GM21515 (cell line): ENCODE measurements around the gene AJAP1.

Experiments used
- ATAC-seq: cut with Tn5 transposase; IDR thresholded peaks from one replicate; pipeline ENCODE4 v1.9.1; 2021; ENCODE audit not compliant: unreplicated experiment

AJAP1 gene

DNA sequence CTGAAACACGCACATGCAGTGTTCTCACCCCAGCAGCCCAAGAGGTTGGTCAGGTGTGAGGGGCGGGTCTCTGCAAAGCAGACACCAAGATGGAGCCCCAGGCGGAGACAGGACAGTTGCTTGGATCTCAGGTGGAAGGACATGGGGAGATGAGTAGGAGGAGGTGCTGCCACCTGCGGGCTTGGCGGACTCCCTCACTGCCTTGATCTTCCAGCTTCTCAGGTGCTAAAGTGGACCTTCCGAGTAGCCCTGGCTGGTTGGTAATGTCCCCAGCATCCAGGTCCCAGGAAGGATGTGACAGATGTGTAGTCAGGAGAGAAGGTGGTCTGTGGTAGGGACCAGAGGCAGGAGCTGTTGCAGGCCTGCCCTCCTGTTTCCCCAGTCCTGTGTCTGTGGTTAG is 114.1 kb downstream of the AJAP1 start:
- no peak for ATAC-seq

DNA sequence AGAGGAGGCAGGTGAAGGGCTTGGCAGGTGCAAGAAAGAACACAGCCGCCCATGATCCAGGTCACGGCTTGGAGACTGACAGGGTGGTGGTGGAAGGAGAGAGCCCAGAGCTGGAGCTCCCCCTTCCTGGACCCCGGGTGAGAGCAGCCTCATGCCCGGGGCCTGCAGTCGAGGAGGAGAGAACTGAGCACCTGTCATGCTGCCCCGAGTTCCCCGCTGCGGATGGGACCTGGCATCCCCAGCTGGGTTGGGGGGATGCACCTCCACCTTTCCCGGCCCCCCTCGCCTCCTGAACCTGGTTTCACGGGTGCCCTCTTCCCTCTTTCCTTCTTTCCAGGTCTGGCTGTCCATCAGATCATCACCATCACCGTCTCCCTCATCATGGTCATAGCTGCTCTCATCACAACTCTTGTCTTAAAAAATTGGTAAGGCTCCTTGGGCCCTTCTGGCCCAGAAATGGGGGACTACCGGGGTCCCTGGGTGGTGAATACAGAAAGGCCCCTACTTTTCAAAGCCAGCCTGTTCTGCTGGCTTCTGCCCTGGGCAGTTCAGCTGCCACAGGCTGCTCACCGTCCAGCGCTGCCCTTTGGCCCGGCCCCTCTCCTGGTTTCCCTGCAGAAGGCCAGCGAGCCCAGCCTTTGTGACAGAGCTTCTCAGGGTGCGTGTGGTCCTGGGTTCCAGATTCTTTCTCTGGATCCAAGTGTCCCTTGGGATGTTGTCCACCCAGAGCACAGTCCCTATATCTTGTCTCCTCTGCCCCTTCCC is 115.3 kb downstream of the AJAP1 start:
- no peak for ATAC-seq

DNA sequence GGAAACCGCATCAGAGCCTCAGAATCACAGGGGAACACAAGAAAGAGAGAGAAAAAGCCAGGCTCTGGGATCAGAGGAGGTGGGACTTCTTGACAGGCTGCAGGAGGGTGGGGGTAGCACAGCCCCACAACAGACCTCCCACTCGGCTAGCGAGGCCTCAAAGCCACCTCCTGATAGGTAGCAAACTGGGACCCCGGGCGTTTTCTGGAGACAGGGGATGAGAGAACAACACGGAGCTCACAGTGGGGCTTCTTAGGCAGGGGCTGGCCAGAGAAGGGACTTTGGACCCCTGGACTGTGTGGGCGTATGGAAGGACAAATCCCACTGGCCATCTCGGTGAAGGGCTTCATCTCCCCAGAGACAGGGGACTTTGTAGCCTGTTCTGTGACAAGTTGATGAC is 116.3 kb downstream of the AJAP1 start:
- ATAC-seq: no peak

DNA sequence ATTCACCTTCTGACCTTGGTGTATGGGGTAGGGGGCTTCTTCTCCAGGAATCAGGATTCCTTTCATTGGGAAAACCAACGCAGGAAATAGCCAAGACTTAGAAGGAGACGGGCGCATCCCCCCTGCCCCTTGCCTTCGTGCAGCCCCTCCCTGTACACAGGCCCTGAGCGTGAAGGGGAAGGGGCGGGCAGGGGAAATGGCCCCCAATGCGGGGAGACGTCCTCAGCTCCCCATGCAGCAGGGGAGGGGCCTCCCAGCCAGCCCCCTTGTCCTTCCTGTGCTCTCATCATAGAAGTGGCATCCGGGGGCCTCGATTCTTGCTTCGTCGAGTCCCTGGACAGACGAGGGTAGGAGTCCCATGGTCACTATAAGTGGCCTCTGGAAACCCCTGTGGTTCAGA is 116.9 kb downstream of the AJAP1 start:
- no peak for ATAC-seq

DNA sequence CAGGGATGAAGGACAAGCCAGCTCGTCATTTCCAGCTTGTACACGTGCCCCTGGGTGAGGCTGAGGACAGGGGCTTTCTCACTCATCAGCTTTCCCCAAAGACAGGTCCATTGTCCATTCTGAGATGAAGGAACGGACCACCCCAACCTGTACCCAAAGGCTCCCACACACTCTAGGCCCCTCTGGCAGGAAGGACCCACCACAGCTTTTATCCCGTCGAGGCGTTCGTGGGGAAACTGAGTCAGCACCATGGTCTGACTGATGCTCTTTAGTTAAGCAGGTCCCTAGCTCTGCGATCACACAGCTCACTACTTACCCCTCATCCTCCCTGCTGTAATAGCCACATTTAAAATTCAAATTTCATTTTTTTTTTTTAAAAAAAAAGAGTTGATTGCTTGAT is 117.3 kb downstream of the AJAP1 start:
- ATAC-seq: no peak

DNA sequence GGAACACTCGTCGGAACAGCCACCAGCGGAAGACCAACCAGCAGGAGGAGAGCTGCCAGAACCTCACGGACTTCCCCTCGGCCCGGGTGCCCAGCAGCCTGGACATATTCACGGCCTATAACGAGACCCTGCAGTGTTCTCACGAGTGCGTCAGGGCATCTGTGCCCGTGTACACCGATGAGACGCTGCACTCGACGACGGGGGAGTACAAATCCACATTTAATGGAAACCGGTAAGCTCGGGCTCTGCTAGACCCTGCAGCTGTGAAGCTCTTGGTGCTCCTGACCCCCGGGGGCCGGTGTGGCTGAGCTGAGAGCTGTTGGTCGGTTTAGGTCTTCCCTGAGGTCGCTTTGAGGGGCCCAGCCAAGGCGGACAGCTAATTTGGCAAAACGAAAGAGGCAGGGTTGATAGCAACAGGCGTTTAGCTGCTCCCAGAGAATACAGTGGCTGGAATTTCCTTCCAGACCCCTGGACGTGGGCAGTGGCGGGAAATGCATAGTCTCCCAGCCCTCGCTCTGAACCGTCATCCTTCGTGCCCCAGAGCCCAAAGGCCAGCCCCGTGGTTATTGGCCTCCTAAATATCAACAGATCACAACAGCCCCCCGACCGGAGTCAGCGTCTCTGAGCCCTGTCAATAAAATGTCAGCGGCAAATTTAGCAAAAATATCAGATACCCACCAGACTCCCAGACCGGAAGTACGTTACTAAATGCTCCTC is 118.0 kb downstream of the AJAP1 start:
- no peak for ATAC-seq

DNA sequence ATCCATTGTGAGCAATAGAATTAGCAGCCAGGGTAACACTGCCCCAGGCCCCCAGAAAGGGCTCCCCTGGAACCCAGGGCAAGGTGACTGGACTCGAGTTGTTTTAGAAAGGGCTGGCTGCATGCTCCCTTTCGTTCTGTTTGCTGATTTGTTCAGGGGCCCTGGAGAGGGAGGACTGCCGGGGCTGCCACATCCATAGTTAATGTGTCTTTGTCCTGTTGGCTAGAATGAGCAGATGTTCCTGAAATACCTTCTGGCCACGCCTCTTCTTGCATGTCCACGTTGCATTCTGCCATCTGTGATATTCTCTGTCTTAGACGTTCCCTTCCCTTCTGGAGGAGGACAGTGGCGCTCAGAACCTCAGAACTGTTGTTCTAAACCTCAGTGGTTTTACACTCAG is 118.8 kb downstream of the AJAP1 start:
- ATAC-seq: no peak

DNA sequence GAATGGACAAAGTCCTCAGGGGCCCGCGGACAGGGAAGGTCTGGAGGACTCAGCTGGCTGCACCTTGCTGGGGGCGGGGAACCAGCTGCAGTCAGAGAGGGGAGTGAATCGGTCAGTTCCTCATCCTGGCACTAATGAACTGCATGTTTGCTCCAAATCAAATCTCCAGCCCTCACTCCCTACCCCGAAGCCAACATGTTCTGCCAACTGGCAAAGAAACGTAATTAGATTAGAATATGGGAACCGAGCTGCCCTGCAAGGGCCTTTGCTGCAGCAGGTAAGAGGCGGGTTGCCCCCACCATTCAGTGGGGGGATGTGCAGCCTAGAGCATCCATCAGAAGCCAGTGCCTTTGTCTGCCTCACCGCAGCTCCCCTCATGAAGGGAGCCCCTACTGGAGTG is 121.1 kb downstream of the AJAP1 start:
- ATAC-seq: no peak

DNA sequence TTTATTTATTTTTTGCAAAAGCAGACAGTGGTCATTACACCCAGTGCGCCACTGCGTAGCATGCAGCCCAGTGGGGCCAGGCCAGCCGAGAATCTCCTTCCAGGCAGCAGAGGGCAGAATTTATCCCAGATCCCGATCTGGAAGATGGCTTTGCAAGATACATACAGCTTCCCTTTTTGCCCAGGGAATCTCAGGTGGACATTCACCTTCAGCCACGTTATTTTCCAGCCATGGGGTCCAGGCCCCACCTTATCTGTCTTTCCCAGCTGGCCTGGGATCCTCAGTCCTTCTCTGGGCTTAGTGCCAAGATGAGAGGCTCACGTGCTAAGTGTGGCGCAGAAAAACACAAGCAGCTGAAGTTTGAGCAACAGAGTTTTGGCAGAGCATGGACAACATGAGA is 123.6 kb downstream of the AJAP1 start:
- no peak for ATAC-seq

DNA sequence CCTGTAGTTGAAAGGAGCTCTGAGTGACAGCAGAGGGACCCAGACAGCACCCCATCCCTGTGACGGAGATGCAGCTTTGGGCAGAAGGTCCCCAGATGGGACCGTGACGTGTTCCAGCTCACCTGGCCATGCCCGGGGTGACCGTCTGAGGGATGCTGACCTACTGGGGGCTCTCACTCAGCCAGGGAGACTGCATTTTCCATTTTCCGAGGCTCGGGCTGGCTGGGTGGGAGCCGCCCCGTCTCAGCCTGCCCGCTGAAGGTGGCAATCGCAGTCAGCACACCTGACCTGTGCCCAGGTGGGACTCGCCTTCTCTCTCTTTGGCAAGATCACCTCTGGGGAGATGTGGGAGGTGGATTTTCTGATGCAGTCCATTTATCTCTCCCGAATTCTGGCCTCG is 127.2 kb downstream of the AJAP1 start:
- no peak for ATAC-seq

DNA sequence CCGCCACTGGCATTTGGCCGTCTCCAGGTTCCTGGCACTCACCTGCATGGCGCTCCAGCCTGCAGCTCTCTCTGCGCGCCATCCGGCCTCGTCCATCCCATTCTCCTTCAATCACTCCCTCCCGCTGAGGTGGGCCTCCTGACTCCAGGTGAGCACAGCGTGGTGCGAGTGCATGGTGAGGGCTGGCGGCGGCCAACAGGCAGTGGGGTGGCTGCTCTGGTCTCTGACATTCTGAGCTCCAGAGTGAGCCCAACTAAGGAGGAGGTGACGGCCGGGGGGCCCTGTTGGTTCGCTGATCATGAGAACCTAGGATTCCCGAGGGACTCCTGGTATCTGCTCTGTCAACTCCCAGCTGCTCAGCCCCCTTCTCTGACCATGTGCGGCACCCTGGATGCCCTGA is 130.4 kb downstream of the AJAP1 start:
- ATAC-seq: no peak

DNA sequence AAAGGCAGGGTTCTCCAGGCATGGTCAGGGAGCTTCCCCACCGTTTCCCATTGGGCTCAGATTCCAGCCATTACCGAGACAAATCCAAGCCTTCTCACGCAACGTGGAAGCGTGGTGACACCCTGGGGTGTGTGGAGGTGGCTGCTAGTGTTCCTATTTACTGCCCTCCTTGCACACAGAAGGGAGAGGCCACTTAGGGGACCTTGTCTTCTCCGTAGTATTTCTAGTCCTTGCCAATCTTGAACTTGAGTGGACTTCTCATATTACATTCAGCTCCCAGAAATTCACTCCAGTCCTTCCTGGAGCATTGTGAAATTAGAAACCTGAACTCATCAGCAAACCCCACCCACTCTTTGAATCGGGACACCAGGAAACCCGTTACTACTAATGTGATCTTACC is 131.6 kb downstream of the AJAP1 start:
- ATAC-seq: no peak

DNA sequence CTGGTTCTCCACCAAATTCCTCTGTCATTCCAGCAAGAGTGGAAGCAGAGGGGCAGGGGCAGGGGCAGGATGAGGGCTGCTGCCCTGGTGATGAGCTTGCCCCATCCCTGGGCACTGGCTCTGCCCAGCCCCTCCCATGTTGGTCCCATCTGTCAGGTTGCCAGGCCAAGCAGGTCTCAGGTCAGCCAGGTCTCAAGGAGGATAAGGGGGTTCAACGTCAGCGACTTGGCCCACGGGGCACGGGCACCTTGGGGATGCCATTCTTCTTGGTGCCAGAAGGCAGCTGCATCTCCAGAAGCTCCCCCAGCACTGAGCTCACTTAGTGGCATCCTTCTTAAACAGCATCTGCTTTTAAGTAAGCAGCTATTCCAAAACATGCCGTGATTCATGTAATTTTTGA is 133.1 kb downstream of the AJAP1 start:
- no peak for ATAC-seq

DNA sequence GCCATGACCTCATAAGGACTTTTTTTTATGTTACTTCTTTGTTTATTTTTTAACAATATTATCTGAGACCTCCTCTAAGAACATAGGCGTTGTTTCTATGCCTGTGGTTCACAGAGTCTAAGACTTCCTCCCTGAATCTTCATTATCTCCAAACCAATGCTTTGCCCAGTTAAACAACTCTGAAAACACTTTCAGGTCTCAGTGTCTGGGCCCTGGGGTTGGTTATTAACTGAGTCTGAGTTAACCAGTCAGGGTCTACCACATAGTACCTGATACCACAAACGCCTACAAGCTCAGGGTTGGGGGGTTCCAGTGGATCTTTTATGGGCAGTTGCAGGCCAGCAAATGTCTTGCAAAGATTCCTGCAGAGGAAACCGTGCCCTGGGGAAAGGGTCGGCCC is 138.2 kb downstream of the AJAP1 start:
- ATAC-seq: no peak

DNA sequence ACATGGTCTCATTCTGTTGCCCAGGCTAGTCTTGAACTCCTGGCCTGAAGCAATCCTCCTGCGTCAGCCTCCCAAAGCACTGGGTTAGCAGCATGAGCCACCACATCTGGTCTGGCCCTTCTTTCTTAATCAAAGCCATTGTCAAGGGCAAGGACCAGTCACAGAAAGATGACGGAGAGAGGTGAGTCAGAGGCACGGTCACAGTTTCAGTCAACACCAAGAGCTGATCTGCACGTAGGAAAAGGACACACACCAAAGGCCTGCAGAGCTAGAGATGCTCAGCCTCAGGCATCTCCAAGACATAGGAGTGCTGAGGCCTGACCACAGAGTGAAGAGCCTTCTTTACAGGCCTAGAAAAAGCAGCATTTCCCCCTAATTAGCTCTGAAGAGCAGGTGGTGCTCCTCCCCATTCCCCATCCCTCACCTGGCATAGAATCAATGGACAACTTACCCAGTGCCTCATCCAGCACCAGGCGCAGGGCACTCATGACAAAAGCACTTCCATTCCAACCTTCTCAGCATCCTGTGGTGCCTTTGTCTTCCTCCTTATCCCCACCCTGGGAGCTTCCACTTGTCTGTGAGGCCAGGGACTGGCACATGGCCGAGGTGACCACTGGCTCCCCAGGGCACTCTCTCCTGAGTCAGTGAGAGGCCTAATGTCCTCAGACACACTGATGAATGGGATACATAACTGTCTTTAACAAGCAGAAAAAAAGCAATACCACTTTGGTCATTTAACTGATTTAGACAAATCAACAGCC is 139.8 kb downstream of the AJAP1 start:
- no peak for ATAC-seq

DNA sequence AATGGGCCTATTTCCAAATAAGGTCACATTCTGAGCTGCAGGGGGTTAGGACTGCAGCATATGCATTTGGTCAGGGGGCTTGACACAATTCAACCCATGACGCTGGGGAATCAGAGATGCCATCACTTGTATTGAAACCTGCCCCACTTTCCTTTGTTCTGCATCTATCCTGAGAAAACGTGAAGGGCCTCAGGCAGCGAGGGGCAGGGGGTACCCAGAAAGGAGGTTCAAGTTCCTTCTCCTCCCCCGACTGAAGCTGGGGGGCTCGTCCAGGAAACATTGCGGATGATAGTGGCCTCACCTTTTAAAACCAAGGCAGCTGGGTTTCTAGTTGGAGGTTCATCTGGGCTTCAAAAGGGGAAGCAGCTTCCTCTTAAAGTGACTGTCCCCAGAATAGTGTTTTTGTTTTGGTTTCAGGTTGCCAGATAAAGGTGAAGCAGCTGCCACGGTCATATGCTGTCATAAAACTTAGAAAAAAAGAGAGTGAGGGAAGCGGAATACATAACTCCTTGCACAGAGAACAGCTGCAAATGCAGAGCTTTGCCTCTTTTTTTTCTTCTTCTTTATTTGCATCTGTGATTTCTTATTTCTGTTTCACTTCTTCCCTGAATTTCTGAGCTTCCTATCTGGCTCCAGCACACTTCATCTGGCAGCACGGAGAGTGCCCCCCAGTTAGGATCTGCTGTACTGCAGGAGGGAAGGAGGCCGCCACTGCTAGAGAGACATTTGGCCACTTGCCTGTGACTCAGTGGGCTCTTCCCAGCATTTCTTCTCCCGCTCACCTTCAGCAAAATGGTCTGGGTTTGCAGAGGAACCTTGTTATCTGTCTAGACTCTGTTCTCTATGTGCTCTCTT is 142.0 kb downstream of the AJAP1 start:
- ATAC-seq: peak; percentile 93

DNA sequence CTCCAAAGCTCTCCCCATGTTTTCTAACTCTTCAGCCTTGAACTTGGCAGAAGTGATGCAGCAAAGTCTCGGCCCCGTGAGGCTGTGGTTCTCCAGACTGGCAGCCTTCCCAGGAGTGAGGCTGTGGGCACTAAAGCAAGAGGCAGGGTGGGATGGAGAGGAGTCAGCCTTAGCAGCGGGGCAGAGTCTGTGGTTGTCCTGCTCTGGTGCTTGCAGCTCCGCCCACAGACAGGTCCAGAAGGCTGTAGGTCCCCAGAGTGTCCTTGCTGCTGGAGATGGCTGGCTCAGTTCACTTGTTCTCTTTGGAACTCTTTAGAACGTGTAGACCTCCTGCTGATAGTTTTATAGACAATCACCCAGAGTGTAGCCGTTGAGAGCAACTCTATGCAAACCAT is 142.6 kb downstream of the AJAP1 start:
- peak; percentile 20 for ATAC-seq

DNA sequence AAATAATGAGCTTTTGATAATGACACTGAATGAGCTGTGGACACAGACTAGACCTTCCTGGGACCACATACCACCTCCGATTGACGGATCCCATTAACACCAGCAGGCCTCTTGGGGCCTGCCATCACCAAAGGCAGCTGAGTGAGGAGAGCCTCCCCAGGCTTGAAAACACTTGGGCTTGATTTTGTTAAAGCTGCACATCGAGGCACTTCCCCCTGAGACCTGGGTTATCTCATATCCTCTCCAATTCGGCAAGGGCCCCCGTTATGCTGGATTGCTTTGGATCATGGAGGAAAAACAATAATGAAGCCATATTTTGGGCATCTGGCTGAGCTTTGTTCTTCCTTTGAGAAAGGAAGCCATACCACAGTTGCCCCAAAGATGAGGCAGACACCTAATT is 143.0 kb downstream of the AJAP1 start:
- no peak for ATAC-seq

DNA sequence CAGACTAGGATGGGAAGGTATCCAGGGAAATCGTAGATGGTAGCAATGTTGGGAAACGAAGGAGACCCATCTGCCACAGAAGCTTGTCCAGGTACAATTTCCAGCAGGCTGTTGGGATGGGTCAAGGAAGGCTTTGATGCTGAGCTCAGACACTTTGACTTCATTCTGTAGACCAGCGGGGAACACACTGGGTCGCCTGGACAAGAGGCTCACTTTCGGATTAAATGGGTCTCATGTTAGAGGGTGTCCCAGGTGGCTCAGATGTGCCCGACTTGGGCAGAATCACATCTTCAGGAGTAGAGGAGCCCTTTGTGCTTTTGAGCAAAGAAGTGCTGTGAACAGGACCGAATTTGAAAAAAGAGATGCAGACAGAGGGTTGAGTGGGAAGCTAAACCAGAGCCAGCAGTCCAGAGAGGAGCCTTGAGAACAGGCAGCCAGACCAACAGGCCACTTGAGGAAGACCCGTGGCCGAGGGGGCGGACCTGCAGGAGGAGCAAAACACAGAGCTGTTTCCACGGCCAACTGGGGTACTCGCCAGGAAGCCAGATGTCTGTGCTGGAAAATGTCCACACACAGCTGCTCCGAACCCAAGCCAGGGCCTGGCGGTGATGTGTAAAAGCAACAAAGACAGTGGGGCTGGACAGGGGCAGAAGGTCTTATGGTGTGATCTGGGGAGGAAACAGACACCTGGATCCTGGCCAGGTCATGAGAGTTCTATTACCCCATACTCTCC is 146.9 kb downstream of the AJAP1 start:
- no peak for ATAC-seq

DNA sequence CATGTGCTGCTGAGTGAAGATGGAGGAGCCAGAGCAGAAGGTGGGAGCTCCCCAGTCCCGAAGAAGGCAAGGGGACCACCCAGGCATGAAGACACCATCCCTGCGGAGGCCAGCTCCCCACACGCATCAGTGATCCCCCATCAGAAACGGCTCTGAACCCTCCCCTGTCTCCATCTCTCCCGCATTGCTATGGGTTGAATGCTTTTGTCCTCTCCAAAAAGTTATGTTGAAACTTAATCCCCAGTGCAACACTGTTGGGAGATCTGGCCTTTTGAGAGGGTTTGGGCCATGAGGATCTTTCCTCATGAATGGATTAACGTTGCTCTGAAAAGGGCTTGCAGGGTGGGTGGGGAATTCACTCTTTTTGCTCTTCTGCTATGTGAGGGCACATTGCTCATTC is 147.6 kb downstream of the AJAP1 start:
- ATAC-seq: no peak
